NCI-H748 (cell line): ENCODE results near the gene CEACAM20.
"Not testable (repeated sequence)": the region's sequence is repeated elsewhere in the genome, so short reads cannot be mapped to it uniquely, and the experiment has no call there.

Experiments
- DNase-seq: peaks from one replicate; lab custom pipeline; 2025; ENCODE audit not compliant: unreplicated experiment; lab: John Stamatoyannopoulos, UW

Gene CEACAM20

GRCh38 chr19:44529536-44529935, at the start of gene CEACAM20:
Gene CEACAM20 (minus strand): TSS chr19:44529675. CDS start chr19:44529509, 166 bp downstream.
- peak; percentile 26 for DNase-seq

- DNase-seq = no peak
Observed at GRCh38 chr19:44577566-44577874, 48.0 kb upstream of the CEACAM20 start.

- DNase-seq = peak; percentile 71
Observed at GRCh38 chr19:44576843-44577565, 47.5 kb upstream of the CEACAM20 start.

- DNase-seq = no peak
Observed at GRCh38 chr19:44575116-44575700, 45.7 kb upstream of the CEACAM20 start.

- DNase-seq = no peak
Observed at GRCh38 chr19:44574186-44574950, 44.9 kb upstream of the CEACAM20 start.

GRCh38 chr19:44573627-44574026, 44.2 kb upstream of the CEACAM20 start:
- DNase-seq = no peak

- no peak for DNase-seq
Observed at GRCh38 chr19:44573183-44573582, 43.7 kb upstream of the CEACAM20 start.

GRCh38 chr19:44572581-44572900, 43.1 kb upstream of the CEACAM20 start:
- no peak for DNase-seq

GRCh38 chr19:44571830-44572580, 42.5 kb upstream of the CEACAM20 start:
- no peak for DNase-seq

- peak; percentile 71 for DNase-seq
Observed at GRCh38 chr19:44570984-44571684, 41.7 kb upstream of the CEACAM20 start.

- DNase-seq = no peak
Observed at GRCh38 chr19:44570603-44570983, 41.1 kb upstream of the CEACAM20 start.

GRCh38 chr19:44567745-44568144, 38.3 kb upstream of the CEACAM20 start:
- DNase-seq = no peak

GRCh38 chr19:44566984-44567383, 37.5 kb upstream of the CEACAM20 start:
- DNase-seq = no peak

- not testable (repeated sequence) for DNase-seq
Observed at GRCh38 chr19:44563086-44563655, 33.7 kb upstream of the CEACAM20 start.

GRCh38 chr19:44557933-44558332, 28.5 kb upstream of the CEACAM20 start:
- peak; percentile 78 for DNase-seq

- DNase-seq = no peak
Observed at GRCh38 chr19:44554641-44555246, 25.3 kb upstream of the CEACAM20 start.

- no peak for DNase-seq
Observed at GRCh38 chr19:44553478-44554171, 24.1 kb upstream of the CEACAM20 start.

- DNase-seq = peak; percentile 66
Observed at GRCh38 chr19:44552324-44552723, 22.8 kb upstream of the CEACAM20 start.

- DNase-seq = no peak
Observed at GRCh38 chr19:44551850-44552249, 22.4 kb upstream of the CEACAM20 start.

GRCh38 chr19:44550976-44551375, 21.5 kb upstream of the CEACAM20 start:
- DNase-seq = not testable (repeated sequence)
